VCaP (cell line): ENCODE measurements around the gene LEMD2.

ENCODE experiments used
- H3K27ac ChIP-seq: fragments of 450-650 bp; 2 replicates; pipeline ENCODE4 v1.5.1; 2017
- TF ChIP-seq, protein P1 (sequence below): fragments of 450-650 bp; conservative IDR thresholded peaks from 2 replicates; pipeline ENCODE4 v1.5.1; 2017; ENCODE audit warnings: mild to moderate bottlenecking, moderate library complexity

Gene LEMD2

DNA sequence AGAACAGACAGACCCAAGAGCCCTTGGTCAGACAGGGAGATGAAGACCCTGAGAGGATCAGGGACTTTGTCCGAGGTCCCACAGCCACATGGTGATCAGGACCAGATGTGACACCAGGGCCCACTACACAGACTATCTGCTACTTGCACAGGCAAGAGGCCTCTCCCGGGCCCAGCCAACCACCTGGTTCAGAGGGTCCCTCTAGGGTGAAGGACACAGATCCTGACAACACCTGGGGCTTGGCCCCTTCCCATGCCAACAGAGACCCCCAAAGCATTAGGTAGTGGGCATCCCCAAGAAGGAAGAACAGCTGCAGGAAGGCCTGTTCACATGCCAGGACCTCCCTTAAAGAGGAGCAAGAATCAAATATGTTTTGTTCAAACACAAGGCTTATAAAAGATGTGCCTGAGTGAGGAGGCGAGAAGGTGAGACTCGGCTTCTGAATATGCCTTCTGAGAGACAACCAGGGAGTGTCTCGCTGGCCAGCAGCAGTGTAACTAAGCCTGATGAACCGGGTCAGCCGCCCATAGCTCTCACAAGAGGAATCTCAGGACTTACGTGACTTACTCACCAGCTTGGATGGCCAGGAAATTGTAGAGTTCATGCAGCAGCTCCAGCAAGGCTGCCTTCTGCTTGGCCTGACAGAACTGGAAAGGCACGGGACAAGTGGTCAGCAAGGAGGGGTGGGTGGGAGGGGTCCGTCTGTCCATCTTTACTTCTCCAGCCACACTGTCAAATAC is 5.0 kb downstream of the LEMD2 start:
- no peak overlapping the region for H3K27ac ChIP-seq
- TF ChIP-seq, protein P1, sequence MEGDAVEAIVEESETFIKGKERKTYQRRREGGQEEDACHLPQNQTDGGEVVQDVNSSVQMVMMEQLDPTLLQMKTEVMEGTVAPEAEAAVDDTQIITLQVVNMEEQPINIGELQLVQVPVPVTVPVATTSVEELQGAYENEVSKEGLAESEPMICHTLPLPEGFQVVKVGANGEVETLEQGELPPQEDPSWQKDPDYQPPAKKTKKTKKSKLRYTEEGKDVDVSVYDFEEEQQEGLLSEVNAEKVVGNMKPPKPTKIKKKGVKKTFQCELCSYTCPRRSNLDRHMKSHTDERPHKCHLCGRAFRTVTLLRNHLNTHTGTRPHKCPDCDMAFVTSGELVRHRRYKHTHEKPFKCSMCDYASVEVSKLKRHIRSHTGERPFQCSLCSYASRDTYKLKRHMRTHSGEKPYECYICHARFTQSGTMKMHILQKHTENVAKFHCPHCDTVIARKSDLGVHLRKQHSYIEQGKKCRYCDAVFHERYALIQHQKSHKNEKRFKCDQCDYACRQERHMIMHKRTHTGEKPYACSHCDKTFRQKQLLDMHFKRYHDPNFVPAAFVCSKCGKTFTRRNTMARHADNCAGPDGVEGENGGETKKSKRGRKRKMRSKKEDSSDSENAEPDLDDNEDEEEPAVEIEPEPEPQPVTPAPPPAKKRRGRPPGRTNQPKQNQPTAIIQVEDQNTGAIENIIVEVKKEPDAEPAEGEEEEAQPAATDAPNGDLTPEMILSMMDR, result no peak

DNA sequence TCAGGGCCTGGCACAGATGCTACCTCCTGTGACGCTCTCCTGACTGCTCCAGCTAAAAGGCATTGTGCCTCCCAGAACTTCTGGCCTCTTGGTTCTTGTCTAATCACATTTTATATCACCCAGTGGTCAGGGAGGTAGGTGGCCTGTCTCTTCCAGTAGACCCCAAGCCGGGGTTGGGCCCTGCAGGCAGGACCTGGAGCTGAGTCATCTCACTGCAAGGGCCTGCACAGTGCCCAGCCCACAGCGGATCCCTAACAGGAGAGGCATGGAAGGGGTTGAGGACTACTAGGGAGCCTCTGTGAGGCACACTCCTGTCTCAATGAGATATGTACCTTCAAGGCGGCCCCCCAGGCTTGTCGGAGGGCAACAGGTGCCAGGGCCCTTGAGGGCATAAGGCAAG is 6.4 kb downstream of the LEMD2 start:
- H3K27ac ChIP-seq, result peak overlapping the region; percentile 37; the same call in 1 of the 2 replicates
- TF ChIP-seq, protein P1, result no peak

DNA sequence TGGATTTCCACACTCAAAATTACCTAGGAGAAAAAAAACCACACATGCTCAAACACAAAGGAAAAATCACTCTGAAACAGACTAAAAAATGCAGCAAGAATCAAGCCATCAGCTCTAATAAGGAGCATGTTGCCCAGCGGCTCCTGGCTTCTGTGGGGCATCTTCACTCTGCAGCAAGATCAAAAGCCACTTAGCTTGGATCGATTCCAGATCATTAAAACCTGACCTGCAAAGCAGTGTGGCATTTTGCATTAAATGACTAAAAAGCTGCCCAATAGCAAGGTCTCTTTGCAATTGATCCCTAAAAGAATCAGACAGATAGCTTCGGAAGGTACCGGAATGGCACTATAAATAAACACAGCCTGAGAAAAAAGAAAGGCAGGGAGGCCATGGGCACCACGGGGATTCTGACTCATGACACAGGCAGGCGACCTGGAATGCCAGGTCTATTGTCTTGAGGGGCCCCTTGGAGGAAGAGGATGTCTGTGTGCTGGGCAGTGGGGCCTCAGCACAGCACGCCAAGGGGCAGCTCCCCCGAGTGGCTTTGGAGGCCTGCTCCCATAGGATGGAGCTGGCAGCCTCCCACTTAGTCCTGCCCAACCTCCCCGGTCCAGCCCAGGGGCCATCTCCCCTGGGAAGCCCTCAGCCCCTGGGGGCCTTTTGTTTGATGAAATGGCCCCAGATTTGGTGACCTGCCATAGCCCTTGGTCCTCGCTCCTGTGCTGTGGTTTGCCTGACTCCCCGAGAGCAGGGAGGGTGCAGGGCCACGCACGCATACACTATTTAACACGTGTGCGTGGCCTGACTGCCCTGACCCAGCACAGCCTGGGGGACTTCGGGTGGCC is 7.6 kb downstream of the LEMD2 start:
- TF ChIP-seq, protein P1, result no peak
- peak overlapping the region; percentile 37; the same call in 1 of the 2 replicates for H3K27ac ChIP-seq

DNA sequence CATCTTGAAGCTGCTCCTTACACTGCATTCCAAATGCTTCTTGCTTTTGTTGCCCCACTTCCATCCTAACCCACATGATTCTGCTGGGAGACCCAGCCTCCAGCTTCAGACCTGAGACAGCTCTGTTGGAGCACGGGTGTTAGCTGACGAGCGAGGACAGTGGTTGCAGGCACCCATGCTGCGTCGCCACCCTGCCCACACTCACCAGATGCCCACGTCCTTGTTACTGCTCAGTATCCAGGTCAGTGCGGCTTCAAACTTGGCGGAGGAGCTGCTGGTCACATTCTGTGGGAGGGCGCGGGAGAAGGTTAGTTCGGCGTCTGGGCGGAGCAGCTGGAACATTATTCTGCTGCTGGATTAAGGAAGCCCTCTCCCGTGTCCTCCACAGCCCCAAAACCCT is 9.0 kb downstream of the LEMD2 start:
- TF ChIP-seq, protein P1, result no peak
- H3K27ac ChIP-seq, result peak overlapping the region; percentile 37; the same call in 1 of the 2 replicates

DNA sequence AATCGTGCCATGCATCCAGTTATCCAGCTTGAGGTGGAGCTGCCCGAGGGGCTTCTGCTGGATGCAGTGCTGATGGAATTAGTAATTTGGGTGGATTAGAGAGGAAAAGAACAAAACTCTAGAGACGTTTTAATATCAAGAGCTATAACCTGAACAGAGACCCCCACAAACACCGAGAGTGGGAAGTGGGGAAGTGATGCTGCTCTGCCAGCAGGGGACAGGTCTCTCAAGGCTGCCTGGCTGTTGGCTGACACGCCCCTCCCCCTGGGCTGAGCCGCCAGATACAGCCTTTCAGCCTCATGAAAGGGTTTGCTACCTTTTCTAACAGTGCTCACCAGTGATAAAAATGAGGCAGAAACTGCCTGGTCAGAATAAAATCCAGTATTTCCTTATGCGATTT is 9.6 kb downstream of the LEMD2 start:
- TF ChIP-seq, protein P1, result no peak
- no peak overlapping the region for H3K27ac ChIP-seq

DNA sequence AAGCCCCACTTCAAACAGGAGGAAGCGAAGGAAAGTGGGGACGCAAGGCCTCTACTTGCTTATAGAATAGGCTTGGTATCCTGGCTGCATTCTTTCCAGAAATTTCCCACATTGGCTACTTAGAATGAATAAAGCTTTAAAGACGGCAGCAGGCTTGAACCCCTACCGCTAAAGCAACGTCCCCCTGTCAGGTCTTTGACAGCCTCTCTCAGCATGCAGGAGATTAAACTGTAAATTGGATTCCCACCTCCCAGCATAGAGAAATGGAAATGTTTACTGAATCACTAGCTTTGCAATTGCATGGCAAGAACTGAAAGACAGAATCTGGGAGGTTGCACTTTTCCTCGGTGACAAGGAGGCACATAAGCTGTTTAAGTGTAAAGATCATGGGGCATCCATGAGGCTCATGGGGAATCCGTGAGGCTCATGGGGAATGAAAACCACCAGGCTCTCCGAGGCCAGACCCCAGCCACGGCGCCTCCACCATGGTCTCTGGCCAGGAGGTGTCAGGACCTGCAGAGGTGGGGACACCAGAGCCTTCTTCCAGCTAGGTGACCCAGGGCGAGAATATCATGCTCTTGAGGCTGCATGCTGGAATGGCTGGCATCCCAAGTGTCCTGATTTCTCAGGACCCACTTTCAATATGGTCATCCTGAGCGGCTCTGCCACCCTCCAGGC is 10.3 kb downstream of the LEMD2 start:
- no peak overlapping the region for H3K27ac ChIP-seq
- TF ChIP-seq, protein P1, result no peak
